ENCODE data around the gene BAZ2A.

GRCh38 chr12:56636675-56637540 lies 6.8 kb upstream of the BAZ2A start:
- TF ChIP-seq CTCF (IDR thresholded peaks at IDR 0.05; ENCODE audit: insufficient read depth, low read depth, low read length) (peak; percentile 64), EZH2 (IDR thresholded peaks at IDR 0.05; ENCODE audit: insufficient read depth, low read length) (no peak)

Data from astrocyte (in vitro differentiated cells and primary cell).